Stimulated activated CD8-positive, alpha-beta memory T cell treated with anti-CD3 and anti-CD28 coated beads, Interleukin-15, amount 100 ng/mL, for 1 hour (primary cell): ENCODE results near the gene CLEC17A.
"Not testable (repeated sequence)": the region's sequence is repeated elsewhere in the genome, so short reads cannot be mapped to it uniquely, and the experiment has no call there.

Experiments
- DNase-seq: peaks from one replicate; pipeline ENCODE4 v3.0.0-alpha.2; 2020; ENCODE audit warnings: low read depth

The CLEC17A gene

DNA sequence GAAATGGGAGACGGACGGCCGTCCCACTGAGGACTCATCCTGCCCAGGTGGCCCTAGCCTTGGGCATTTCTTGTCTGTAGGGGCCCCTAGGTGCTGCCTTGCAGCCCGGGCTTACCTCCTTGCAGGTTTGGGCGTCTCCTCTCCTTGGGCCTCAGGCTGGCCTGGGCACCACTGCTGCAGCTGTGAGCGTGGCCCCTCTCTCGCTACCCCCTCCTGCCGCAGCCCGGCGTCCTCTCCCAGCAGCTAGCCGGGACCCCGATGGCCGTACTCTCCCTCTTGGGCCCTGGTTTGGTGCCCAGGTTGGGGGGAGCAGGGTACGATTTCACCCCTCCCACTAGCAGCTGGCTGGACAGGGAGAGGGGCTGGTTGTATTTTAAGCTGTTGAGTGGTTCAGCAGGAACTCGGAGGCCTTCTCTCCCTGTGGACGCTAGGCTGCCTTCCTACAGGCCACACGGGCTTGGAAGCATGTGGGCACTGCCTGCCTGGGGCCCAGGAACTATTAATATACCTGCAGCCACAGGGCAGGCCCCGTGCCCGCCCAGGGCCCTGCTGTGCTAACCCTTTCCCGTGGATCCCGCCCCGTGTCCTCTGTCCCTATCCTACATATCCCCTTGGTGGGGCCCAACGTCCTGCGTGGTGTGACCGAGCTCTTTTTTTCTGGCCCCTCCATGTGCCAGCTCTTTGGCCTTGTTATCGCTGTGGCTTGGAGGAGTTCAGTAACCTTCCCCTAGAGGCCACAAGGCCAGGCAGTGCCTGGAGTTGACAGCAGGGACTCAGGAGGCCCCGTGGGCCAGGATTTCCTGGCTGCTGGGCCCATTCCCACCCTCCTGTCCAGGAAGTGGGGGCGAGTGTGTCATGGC lies 22.7 kb upstream of the CLEC17A start:
- no peak for DNase-seq

DNA sequence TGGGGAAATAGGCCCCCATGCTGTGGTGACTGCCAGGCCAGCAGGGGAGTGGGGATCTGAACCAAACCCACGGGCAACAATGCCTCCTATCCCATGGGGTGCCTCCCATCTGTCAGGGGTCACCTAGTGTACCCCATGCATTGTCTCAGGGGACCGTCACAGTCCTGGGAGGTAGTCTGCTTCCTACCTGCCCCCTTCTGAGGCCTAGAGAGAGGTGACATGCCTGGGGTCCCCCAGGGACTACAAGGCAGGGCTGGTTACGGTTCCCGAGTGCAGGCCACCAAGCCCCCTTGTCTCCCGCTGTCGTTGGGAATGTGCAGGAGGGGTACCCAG lies 22.1 kb upstream of the CLEC17A start:
- DNase-seq = no peak

DNA sequence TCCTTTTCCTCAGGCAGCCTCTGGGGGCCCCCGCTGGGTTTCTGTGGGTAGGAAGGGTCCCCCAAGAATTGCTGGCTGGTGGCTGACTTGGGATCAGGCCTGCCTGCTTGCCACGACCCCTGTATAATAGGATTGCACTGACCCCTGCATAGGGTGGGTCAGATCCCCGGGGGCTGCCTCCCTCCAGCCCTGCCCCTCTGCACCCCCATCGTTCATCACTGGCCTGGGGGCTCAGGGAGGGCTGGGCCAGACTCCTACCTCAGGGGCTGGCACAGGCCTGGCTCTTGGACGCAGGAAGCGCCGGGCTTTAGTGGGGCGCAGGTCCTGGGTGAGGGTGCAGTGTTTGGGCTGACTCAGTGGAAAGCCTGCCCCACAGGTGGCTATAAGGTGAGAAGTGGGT lies 21.6 kb upstream of the CLEC17A start:
- no peak for DNase-seq

DNA sequence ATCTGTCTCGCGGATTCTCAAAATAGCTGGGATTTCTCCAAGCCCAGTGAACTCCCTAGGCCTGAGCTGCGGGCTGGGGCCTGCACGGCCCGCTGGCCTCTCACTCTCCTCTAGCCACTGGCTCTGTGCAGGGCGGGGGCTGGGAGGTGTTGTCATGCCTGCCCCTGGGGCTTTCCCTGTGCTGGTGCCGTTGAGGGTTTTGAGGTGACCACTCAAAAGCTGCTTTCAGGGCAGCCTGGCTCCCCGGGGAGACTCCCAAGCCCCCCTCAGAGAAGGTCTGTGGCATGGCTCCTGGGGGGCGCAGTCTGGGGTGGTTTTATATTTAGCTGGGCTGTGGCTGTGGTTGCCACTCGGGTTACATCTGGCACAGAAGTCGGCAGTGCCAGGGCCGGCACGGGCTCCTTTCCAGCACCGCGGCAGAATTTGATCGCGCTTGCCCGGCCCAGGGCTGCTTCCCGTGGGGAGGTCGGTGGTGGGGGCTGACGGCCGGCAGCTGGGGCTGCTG lies 21.0 kb upstream of the CLEC17A start:
- no peak for DNase-seq

DNA sequence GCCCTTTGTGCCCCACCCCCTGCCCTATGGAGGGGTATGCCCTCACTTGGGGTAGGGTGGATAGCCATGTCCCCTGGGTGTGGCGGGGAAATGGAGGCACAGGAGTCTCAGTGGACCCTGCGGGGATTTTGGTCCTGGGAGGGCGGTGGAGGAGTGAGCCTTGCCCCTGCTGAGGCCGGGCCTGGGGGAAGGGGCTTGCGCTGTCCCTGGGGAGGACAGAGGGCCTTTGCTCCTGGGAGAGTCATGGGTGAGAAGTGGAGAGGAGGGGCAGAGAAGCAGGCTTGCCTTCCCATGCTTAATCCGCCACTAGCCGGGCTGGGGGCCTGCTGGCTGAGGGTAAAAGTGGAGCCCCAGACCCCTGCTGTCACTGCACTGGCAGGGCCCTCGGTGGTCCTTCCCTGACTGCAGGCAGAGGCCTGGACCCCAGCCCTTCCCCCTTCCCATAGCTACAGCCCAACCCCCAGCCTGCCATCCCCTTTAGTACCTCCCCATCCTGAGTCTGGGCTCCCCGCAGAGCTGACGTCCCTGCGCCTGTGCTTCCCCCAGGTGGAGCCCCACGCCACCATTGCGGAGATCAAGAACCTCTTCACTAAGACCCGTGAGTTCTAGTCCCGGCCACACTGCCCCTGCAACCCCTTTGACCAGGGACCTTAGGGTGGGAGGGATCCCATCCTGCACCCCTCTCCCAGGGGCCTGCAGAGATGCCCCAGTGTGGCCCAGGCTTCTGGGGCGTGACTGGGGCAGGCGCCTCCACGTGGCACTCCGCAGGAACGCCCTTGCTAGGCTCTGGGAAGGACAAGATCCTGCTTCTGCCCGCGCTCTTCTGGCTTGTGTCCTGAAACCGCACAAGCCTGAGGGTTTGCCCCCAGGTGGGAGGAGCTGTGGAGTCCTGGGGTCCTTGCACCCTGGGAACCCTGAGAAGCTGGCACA lies 20.0 kb upstream of the CLEC17A start:
- DNase-seq = no peak

DNA sequence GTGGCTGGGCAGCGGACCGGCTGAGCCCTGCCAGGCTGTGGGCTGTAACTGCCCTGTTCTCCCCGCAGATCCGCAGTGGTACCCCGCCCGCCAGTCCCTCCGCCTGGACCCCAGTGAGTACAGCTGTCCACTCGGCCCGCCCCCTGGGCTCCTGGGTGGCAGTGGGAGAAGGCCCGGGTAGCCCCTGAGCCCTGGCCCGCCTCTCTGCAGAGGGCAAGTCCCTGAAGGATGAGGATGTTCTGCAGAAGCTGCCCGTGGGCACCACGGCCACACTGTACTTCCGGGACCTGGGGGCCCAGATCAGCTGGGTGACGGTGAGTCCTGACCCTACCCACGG lies 19.3 kb upstream of the CLEC17A start:
- DNase-seq = no peak

DNA sequence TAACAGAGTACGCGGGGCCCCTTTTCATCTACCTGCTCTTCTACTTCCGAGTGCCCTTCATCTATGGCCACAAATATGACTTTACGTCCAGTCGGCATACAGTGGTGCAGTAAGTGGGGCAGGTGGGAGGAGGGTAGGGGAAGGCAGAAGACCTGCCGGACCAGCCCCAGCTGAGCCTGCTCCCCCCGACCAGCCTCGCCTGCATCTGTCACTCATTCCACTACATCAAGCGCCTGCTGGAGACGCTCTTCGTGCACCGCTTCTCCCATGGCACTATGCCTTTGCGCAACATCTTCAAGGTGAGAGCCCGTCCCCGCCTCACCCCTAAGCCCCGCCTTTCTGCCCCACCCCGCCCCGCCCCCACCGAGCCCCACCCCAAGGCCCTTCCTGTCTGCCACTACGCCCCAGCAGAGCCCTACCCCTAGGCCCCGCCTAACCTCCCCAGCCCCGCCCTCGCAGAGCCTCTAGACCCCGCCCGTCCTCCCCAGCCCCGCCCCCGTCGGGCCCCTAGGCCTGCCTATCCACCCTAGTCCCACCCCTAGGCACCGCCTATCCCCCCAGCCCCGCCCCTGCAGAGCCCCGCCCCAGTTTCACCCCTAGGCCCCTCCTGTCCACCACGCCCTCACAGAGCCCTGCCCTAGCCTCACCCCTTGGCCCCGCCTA lies 18.8 kb upstream of the CLEC17A start:
- no peak for DNase-seq

DNA sequence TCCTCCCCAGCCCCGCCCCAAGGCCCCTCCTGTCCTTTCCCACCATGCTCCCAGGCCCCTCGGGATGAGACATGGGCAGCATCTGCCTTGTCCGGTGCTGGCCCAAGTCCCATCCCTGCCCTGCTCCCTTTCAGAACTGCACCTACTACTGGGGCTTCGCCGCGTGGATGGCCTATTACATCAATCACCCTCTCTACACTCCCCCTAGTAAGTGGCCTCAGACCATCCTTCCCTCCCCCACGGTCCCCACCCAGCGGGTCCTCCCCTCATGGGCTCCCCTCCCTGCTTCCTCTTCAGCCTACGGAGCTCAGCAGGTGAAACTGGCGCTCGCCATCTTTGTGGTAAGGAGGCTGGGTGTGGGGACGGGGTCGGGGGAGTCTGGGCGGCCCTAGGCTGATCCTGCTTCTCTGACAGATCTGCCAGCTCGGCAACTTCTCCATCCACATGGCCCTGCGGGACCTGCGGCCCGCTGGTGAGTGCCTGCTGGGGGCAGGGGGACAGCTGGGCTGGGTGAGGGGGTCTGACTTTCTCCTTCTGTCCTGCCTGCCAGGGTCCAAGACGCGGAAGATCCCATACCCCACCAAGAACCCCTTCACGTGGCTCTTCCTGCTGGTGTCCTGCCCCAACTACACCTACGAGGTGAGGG lies 18.1 kb upstream of the CLEC17A start:
- not testable (repeated sequence) for DNase-seq

DNA sequence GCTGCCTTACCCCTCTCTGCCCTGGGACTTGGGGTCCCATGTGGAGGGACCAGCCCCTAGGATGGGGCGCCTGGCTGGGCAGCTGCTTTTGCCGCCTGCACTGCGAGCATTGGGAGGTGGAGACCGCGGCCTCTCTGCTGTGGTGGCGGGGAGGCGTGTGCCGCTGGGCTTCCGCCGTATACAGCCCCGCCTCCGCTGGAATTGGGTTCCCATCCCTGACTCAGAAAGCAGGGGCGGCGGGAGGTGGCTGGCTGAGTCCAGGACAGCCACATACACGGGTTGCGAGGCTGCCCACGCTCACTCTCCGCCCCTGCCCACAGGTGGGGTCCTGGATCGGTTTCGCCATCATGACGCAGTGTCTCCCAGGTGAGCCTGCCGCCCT lies 17.6 kb upstream of the CLEC17A start:
- no peak for DNase-seq

DNA sequence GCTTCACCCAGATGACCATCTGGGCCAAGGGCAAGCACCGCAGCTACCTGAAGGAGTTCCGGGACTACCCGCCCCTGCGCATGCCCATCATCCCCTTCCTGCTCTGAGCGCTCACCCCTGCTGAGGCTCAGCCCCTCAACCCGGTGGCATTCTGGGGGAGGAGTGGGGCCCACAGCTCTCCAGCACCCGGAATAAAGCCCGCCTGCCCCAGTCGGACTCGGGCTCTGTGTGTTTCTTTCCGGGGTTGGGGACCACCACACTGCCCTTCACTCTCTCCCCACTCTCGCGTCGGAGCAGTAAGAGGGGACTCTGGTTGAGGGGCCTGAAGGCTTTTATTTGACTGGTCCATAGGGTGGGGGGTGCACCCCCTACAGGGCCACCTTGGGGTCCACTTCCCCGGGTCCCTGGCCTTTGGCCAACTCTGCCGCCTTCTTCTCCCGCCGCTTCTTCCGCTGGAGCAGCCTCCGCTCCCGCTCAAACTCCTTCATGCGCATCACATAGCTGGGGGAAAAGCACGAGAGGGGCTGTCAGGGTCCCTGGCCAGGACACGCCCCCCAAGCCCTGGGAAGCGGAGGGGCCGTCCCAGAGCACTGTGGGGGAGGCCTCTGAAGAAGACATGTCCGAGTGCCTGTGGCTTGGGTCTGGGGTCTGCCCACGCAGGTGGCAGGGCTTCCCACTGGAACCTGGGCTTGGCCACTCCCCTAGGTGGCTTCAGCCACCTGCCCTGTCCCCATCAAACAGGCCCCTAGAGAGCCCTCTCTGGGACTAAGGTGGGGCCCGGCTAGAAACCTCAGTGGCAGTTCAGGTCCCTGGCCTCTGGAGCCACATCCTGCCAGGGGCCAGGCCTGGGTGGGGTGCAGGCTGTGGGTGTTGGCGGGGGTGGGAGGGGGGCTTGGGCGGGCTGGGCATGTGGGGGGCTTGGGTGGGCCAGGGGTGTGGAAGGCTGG lies 16.8 kb upstream of the CLEC17A start:
- DNase-seq = no peak

DNA sequence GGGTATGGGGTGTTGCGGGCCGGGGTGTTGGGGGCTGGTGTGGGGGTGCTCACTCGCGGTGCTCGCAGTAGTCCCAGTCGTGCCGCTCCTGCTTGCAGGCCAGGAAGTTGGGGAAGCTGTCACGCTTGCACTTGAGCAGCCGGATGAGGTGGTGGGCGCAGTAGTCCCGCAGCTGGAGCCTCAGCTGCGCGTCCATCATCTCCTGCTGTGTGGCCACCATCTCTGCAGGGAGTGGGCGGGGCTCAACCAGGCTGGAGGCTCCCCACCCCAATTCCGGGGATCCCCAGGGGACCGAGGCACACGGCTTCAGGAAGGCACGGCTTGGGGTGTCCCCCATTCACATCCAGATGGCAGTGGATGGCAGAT lies 16.2 kb upstream of the CLEC17A start:
- DNase-seq = no peak

DNA sequence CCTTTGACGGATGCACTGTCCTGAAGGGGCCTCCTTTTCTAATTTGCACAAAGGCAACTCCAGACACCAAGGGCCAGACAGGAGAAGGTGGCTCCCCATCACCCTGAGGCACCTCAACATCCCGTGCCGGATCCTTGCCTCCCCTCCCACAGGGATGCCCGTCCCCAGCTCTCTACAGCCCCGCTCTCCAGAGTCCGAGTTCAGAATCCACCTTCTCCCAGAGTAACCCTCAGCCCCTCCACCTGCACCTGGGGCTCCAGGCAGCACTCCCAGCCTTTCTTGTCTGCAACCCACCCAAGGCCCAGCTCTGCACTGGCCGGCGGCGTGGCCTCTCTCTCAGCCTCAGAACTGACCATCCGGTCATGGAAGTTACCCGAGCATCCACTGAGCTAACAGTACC lies 15.8 kb upstream of the CLEC17A start:
- no peak for DNase-seq

DNA sequence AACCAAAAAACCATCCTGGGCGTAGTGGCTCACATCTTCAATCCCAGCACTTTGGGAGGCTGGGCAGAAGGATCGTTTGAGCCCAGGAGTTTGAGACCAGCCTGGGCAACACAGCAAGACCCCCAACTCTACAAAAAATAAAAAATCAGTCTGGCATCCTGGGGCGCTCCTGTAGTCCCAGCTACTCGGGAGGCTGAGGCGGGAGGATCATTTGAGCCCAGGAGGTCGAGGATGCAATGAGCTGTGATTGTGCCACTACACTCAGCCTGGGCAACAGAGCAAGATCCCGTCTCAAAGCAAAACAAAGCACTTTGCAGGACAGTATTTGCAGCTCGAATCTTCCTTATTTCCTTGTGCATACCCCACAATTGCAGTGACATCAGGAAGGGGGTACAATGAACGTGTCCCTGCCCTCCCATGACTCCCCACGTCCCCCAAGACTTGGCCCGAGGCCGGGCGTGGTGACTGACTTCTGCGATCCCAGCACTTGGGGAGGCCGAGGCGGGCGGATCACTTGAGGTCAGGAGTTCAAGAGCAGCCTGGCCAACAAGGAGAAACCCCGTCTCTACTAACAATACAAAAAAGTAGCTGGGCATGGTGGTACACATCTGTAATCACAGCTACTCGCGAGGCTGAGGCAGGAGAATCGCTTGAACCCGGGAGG lies 11.9 kb upstream of the CLEC17A start:
- no peak for DNase-seq

DNA sequence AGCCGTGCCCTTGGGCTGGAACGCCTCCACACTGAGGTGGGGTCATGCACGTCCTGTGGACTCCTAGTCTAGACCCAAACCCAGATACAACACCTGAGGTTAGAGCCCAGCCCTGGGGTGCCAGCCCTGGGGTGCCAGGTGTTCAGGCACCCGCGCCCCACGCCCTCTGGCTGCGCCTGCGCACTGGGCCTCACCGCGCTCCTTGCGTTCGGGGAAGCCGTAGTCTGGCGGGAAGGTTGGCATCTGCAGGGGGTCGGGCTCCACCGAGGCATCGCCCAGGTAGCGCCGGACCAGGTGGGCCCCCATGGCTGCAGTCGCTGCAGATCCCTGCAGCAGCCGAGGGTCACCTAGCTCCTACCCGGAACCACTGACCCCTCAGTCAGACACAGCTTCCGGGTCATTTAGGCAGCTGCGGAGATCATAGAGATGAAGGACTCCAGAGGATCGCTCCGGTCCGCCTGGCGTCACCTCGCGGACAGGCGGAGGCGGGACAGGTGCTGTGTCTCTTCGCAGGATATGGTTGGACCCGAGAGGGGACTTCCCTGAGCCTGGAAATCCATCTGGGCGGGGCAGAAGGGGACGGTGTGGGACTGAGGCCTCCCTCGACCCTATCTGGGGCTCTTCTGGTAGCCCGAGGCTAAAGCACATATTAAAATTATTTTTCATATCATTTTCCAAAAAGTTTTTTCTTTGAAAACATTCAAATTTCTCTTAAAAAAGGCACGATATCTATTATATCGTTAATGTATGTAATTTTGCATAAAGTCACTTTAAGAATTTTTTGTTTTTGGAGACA lies 11.0 kb upstream of the CLEC17A start, which contains the start of gene NDUFB7:
NDUFB7 (minus strand) TSS at position 372 of the 796 bp plus-strand sequence; CDS start at position 306, 66 bp downstream.
- peak; percentile 70 for DNase-seq

DNA sequence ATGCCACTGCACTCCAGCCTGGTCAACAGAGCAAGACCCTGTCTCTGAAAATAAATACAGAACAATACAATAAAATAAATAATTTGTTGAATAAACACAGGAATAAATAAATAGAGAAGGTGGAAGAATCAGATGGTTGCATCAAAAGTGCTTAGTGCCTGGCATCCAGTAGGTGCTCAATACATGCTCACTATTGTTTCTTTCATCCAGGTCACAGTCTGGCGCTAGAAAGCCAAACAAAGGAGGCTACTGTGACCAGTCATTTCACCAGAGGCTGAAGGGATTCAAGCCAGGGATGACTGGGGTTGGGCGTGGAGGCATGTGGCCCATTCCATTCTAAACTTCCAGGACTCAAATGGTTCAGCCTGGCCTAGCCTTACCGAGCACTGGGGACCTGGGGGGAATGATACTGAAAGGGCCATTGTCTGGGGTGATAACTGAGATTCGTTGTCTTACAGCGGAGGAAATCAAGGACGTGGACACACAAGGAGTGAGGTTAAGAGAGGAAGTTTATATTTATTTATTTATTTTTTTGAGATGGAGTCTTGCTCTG lies 7.4 kb upstream of the CLEC17A start:
- DNase-seq = no peak

DNA sequence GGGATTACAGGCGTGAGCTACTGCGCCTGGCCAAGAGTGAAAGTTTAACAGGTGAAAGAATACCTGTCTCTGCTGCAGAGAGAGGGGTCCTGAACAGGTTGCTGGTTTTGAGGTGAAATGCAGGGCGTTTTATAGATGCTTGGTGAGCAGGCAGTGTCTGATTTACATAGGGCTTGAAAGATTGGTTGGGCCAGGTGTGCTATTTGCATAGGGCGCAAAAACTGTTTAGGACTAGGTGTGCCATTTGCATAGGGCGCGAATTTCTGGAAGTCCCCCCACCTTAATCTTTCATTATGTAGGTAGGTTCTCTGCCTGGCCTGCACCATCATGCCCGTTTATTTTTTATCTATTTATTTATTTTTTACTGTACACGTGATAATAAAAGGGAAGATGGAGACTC lies 6.5 kb upstream of the CLEC17A start:
- no peak for DNase-seq

DNA sequence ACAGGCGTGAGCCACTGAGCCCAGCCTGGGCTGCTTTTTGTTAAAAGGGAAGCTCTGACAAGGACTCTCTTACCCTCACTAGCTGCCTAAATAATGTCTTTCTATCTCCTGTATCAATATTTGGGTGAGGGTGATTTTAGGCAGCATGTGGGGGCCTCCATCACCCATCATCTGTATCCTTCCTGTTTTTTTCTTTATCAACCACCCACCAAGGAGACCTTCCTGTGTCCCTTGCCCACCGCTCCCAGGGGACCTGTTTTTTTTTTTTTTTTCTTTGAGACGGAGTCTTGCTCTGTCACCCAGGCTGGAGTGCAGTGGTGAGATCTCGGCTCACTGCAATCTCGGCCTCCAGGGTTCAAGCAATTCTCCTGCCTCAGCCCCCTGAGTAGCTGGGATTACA lies 5.6 kb upstream of the CLEC17A start:
- no peak for DNase-seq

DNA sequence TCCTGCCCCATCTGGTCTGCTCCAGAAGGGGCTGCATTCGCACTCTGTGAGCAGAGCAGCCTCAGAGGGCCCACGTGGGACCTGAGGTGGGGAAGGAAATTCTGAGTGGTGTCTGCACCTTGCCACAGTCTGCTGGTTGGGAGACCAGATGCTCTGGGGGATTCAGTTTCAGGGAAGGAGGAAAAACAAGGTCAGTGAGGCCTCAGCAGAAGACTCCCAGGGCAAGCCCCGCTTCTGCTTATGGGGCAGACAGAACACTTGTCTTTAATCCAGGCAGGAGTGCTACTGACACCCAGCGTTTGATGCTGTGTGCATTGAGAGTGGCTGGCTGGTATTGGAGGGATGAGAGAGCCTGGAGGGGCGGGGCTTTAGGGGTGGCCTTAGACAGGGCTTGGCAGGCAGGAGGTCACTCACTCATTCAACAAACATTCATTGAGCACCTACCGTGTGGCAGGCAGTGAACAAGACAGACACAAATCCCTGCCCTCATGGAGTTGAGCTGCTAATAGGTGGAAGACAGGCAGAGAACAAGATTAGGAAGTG lies 4.9 kb upstream of the CLEC17A start:
- DNase-seq = no peak
